ENCODE results near the gene GRK2.
"Not testable (repeated sequence)": the region's sequence is repeated elsewhere in the genome, so short reads cannot be mapped to it uniquely, and the experiment has no call there.

The GRK2 gene

GRCh38 chr11:67254798-67255197, 11.5 kb upstream of the GRK2 start:
- DNase-seq (ENCODE audit: low spot score): no peak

- no peak for DNase-seq (ENCODE audit: low spot score)
Observed at GRCh38 chr11:67255353-67255752, 10.9 kb upstream of the GRK2 start.

- DNase-seq (ENCODE audit: low spot score): no peak
Observed at GRCh38 chr11:67255864-67256263, 10.4 kb upstream of the GRK2 start.

- DNase-seq (ENCODE audit: low spot score): no peak
Observed at GRCh38 chr11:67256477-67257135, 9.7 kb upstream of the GRK2 start.

- DNase-seq (ENCODE audit: low spot score): no peak
Observed at GRCh38 chr11:67260406-67260805, 5.9 kb upstream of the GRK2 start.

- DNase-seq (ENCODE audit: low spot score): not testable (repeated sequence)
Observed at GRCh38 chr11:67260885-67261639, 5.2 kb upstream of the GRK2 start.

GRCh38 chr11:67261640-67261945, 4.7 kb upstream of the GRK2 start:
- DNase-seq (ENCODE audit: low spot score): no peak

GRCh38 chr11:67261946-67262681, 4.2 kb upstream of the GRK2 start:
- DNase-seq (ENCODE audit: low spot score): no peak

GRCh38 chr11:67262731-67263675, 3.3 kb upstream of the GRK2 start:
- DNase-seq (ENCODE audit: low spot score): peak; percentile 71

GRCh38 chr11:67264260-67264659, 2.0 kb upstream of the GRK2 start:
- no peak for DNase-seq (ENCODE audit: low spot score)

- DNase-seq (ENCODE audit: low spot score): no peak
Observed at GRCh38 chr11:67264877-67265632, 1.2 kb upstream of the GRK2 start.

GRCh38 chr11:67265633-67266448, 432 bp upstream of the GRK2 start:
- DNase-seq (ENCODE audit: low spot score): peak; percentile 72

GRCh38 chr11:67267188-67268080, 1.2 kb downstream of the GRK2 start:
- no peak for DNase-seq (ENCODE audit: low spot score)

GRCh38 chr11:67268081-67268961, 2.0 kb downstream of the GRK2 start:
- DNase-seq (ENCODE audit: low spot score): no peak

- no peak for DNase-seq (ENCODE audit: low spot score)
Observed at GRCh38 chr11:67268962-67269268, 2.6 kb downstream of the GRK2 start.

- no peak for DNase-seq (ENCODE audit: low spot score)
Observed at GRCh38 chr11:67269401-67270255, 3.4 kb downstream of the GRK2 start.
